ENCODE measurements around the gene GPBP1L1. TPM values are rescaled to one million over a fixed set of nuclear protein-coding genes. Genes with fewer than 3 reads are reported as not detected.
"Not testable (repeated sequence)": the region's sequence is repeated elsewhere in the genome, so short reads cannot be mapped to it uniquely, and the experiment has no call there.

GPBP1L1 gene
- total RNA-seq, 2 experiments from 2014 or later: 106 TPM

- Mint-ChIP-seq H3K9me3 (no peaks in the 10 kb centered on the region), H3K27ac (no peak overlapping the region)
- POLR2A ChIA-PET: interaction anchor here (1.0 to 1.2 kb wide), 2 partner anchors 8 to 10 kb away, joined by 3 to 5 read pairs; partner anchors contain the start of genes GPBP1L1 and TMEM69
Observed at GRCh38 chr1:45678489-45678888, 7.8 kb downstream of the GPBP1L1 start.

GRCh38 chr1:45677751-45678245 lies 8.5 kb downstream of the GPBP1L1 start:
- peaks cover 76% of the 10 kb centered on the region for H3K4me1 Mint-ChIP-seq (ENCODE audit: low read depth)
- CTCF ChIA-PET: interaction anchor here (1.4 kb wide), 1 partner anchor 23 kb away, joined by 4 read pairs; no protein-coding TSS in a partner anchor

More at GRCh38 chr1:45678489-45678888, 7.8 kb downstream of the GPBP1L1 start:
- Mint-ChIP-seq H3K4me1 (ENCODE audit: low read depth) (peaks cover 71% of the 10 kb centered on the region), H3K27me3 (no peaks in the 10 kb centered on the region), H3K4me3 (no peak overlapping the region), H3K36me3 (no peaks in the 10 kb centered on the region)
- CTCF ChIA-PET: interaction anchor here (1.4 kb wide), 1 partner anchor 24 kb away, joined by 4 read pairs; no protein-coding TSS in a partner anchor
- intact Hi-C loops (cut with micrococcal nuclease): no loop called here
- no peak for DNase-seq

GRCh38 chr1:45676553-45676952 lies 9.8 kb downstream of the GPBP1L1 start:
- DNase-seq; H3K9me3 Mint-ChIP-seq; H3K36me3 Mint-ChIP-seq; intact Hi-C loops (cut with micrococcal nuclease); H3K27ac Mint-ChIP-seq; H3K27me3 Mint-ChIP-seq; H3K4me3 Mint-ChIP-seq: not testable (repeated sequence)
- H3K4me1 Mint-ChIP-seq (ENCODE audit: low read depth): peaks cover 74% of the 10 kb centered on the region
- ChIA-PET POLR2A (interaction anchor here (1.0 kb wide), 1 partner anchor 10 kb away, joined by 5 read pairs; the partner anchor contains the start of gene GPBP1L1), CTCF (interaction anchor here (0.7 to 1.1 kb wide), 2 partner anchors 10 to 360 kb away, joined by 3 read pairs; partner anchors contain the start of gene GPBP1L1)

More at GRCh38 chr1:45677751-45678245, 8.5 kb downstream of the GPBP1L1 start:
- Mint-ChIP-seq H3K9me3 (no peaks in the 10 kb centered on the region), H3K27ac (no peak overlapping the region), H3K36me3 (no peaks in the 10 kb centered on the region), H3K4me3 (no peak overlapping the region), H3K27me3 (no peaks in the 10 kb centered on the region)
- intact Hi-C loops (cut with micrococcal nuclease): no loop called here
- no peak for DNase-seq
- POLR2A ChIA-PET: interaction anchor here (1.0 to 1.2 kb wide), 2 partner anchors 9 to 10 kb away, joined by 3 to 5 read pairs; partner anchors contain the start of genes GPBP1L1 and TMEM69

GRCh38 chr1:45674478-45674877 lies 11.9 kb downstream of the GPBP1L1 start:
- Mint-ChIP-seq H3K9me3 (no peaks in the 10 kb centered on the region), H3K4me3 (no peak overlapping the region), H3K27ac (no peak overlapping the region), H3K4me1 (ENCODE audit: low read depth) (peaks cover 67% of the 10 kb centered on the region), H3K27me3 (no peaks in the 10 kb centered on the region), H3K36me3 (no peaks in the 10 kb centered on the region)
- intact Hi-C loops (cut with micrococcal nuclease): no loop called here
- no peak for DNase-seq
- ChIA-PET CTCF (interaction anchor here (0.7 kb wide), 1 partner anchor 11 kb away, joined by 5 read pairs; the partner anchor contains the start of gene GPBP1L1), POLR2A (interaction anchor here (0.5 kb wide), 1 partner anchor 121 kb away, joined by 4 read pairs; no protein-coding TSS in a partner anchor)

- Mint-ChIP-seq H3K36me3 (no peaks in the 10 kb centered on the region), H3K4me1 (ENCODE audit: low read depth) (peaks cover 67% of the 10 kb centered on the region), H3K9me3 (no peaks in the 10 kb centered on the region), H3K27ac (no peak overlapping the region), H3K4me3 (no peak overlapping the region), H3K27me3 (no peaks in the 10 kb centered on the region)
- DNase-seq: no peak
- CTCF ChIA-PET: interaction anchor here (0.7 to 1.1 kb wide), 2 partner anchors 10 to 12 kb away, joined by 3 to 5 read pairs; partner anchors contain the start of gene GPBP1L1
- POLR2A ChIA-PET: no interaction called here
- intact Hi-C loops (cut with micrococcal nuclease): no loop called here
Observed at GRCh38 chr1:45673956-45674355, 12.4 kb downstream of the GPBP1L1 start.

- Mint-ChIP-seq H3K9me3 (no peaks in the 10 kb centered on the region), H3K4me3 (no peak overlapping the region), H3K36me3 (peaks cover 4% of the 10 kb centered on the region), H3K27ac (no peak overlapping the region), H3K4me1 (ENCODE audit: low read depth) (peaks cover 61% of the 10 kb centered on the region), H3K27me3 (no peaks in the 10 kb centered on the region)
- CTCF ChIA-PET: no interaction called here
- intact Hi-C loops (cut with micrococcal nuclease): no loop called here
- POLR2A ChIA-PET: no interaction called here
- DNase-seq: no peak
Observed at GRCh38 chr1:45669859-45670655, 16.3 kb downstream of the GPBP1L1 start.

- no peaks in the 10 kb centered on the region for H3K27me3 Mint-ChIP-seq
- intact Hi-C loops (cut with micrococcal nuclease): no loop called here
- ChIA-PET POLR2A (no interaction called here), CTCF (no interaction called here)
- no peak overlapping the region for H3K27ac Mint-ChIP-seq
- DNase-seq: no peak
- H3K4me1 Mint-ChIP-seq (ENCODE audit: low read depth): peaks cover 57% of the 10 kb centered on the region
- H3K36me3 Mint-ChIP-seq: peaks cover 5% of the 10 kb centered on the region
- no peak overlapping the region for H3K4me3 Mint-ChIP-seq
- no peaks in the 10 kb centered on the region for H3K9me3 Mint-ChIP-seq
Observed at GRCh38 chr1:45669379-45669778, 17.0 kb downstream of the GPBP1L1 start.

GRCh38 chr1:45668526-45668925 lies 17.8 kb downstream of the GPBP1L1 start:
- H3K9me3 Mint-ChIP-seq: no peaks in the 10 kb centered on the region
- DNase-seq: no peak
- CTCF ChIA-PET: no interaction called here
- peaks cover 5% of the 10 kb centered on the region for H3K36me3 Mint-ChIP-seq
- intact Hi-C loops (cut with micrococcal nuclease): no loop called here
- POLR2A ChIA-PET: no interaction called here
- no peaks in the 10 kb centered on the region for H3K27me3 Mint-ChIP-seq
- no peak overlapping the region for H3K4me3 Mint-ChIP-seq
- no peak overlapping the region for H3K27ac Mint-ChIP-seq
- peaks cover 52% of the 10 kb centered on the region for H3K4me1 Mint-ChIP-seq (ENCODE audit: low read depth)

- ChIA-PET POLR2A (no interaction called here), CTCF (no interaction called here)
- no peak overlapping the region for H3K27ac Mint-ChIP-seq
- DNase-seq: no peak
- H3K36me3 Mint-ChIP-seq: peaks cover 7% of the 10 kb centered on the region
- H3K4me3 Mint-ChIP-seq: no peak overlapping the region
- intact Hi-C loops (cut with micrococcal nuclease): no loop called here
- H3K27me3 Mint-ChIP-seq: no peaks in the 10 kb centered on the region
- no peaks in the 10 kb centered on the region for H3K9me3 Mint-ChIP-seq
- peaks cover 51% of the 10 kb centered on the region for H3K4me1 Mint-ChIP-seq (ENCODE audit: low read depth)
Observed at GRCh38 chr1:45667321-45668111, 18.8 kb downstream of the GPBP1L1 start.

- no peak for DNase-seq
- intact Hi-C loops (cut with micrococcal nuclease): no loop called here
- no peaks in the 10 kb centered on the region for H3K9me3 Mint-ChIP-seq
- peaks cover 50% of the 10 kb centered on the region for H3K4me1 Mint-ChIP-seq (ENCODE audit: low read depth)
- H3K27ac Mint-ChIP-seq: no peak overlapping the region
- no peaks in the 10 kb centered on the region for H3K27me3 Mint-ChIP-seq
- no peak overlapping the region for H3K4me3 Mint-ChIP-seq
- CTCF ChIA-PET: no interaction called here
- peaks cover 7% of the 10 kb centered on the region for H3K36me3 Mint-ChIP-seq
- POLR2A ChIA-PET: no interaction called here
Observed at GRCh38 chr1:45666836-45667235, 19.5 kb downstream of the GPBP1L1 start.

- CTCF ChIA-PET: no interaction called here
- Mint-ChIP-seq H3K4me3 (no peak overlapping the region), H3K9me3 (no peaks in the 10 kb centered on the region), H3K27me3 (no peaks in the 10 kb centered on the region), H3K4me1 (ENCODE audit: low read depth) (peaks cover 26% of the 10 kb centered on the region), H3K36me3 (peaks cover 35% of the 10 kb centered on the region), H3K27ac (no peak overlapping the region)
- intact Hi-C loops (cut with micrococcal nuclease): no loop called here
- no peak for DNase-seq
- POLR2A ChIA-PET: no interaction called here
Observed at GRCh38 chr1:45660336-45660735, 26.0 kb downstream of the GPBP1L1 start.

- no peaks in the 10 kb centered on the region for H3K27me3 Mint-ChIP-seq
- H3K36me3 Mint-ChIP-seq: peaks cover 44% of the 10 kb centered on the region
- H3K4me3 Mint-ChIP-seq: no peak overlapping the region
- DNase-seq: no peak
- H3K9me3 Mint-ChIP-seq: no peaks in the 10 kb centered on the region
- peaks cover 34% of the 10 kb centered on the region for H3K4me1 Mint-ChIP-seq (ENCODE audit: low read depth)
- intact Hi-C loops (cut with micrococcal nuclease): no loop called here
- H3K27ac Mint-ChIP-seq: no peak overlapping the region
- ChIA-PET CTCF (interaction anchor here (1.0 kb wide), 1 partner anchor 514 kb away, joined by 3 read pairs; no protein-coding TSS in a partner anchor), POLR2A (no interaction called here)
Observed at GRCh38 chr1:45659222-45659621, 27.1 kb downstream of the GPBP1L1 start.

Data from activated CD4-positive, alpha-beta memory T cell treated with anti-CD3 and anti-CD28 coated beads for 36 hours (primary cell).